Activated CD8-positive, alpha-beta memory T cell treated with anti-CD3 and anti-CD28 coated beads for 36 hours (primary cell): ENCODE results near the gene PRPF40A. TPM values are rescaled to one million over a fixed set of nuclear protein-coding genes. Genes with fewer than 3 reads are reported as not detected.

ENCODE experiments used
- CTCF ChIA-PET: fragments of 350-600 bp; sonication (Branson Sonifier 250); formaldehyde crosslinking; loops from one replicate; lab custom pipeline; 2021; ENCODE audit warnings: antibody characterized with exemption; lab: Charles Lee
- POLR2A ChIA-PET: fragments of 350-600 bp; sonication (Branson Sonifier 250); formaldehyde crosslinking; loops from one replicate; lab custom pipeline; 2021; ENCODE audit warnings: antibody characterized with exemption; lab: Charles Lee
- total RNA-seq, 2 experiments: library from RNA; stranded (reverse); gene quantifications; one replicate each; pipeline ENCODE4 v1.2.3, GENCODE V29; 2021

PRPF40A gene
- total RNA-seq, 2 experiments from 2014 or later = 140 to 146 TPM

GRCh38 chr2:152674334-152674733 is 42.9 kb downstream of the PRPF40A start:
- POLR2A ChIA-PET = no interaction called here
- CTCF ChIA-PET = no interaction called here

- ChIA-PET POLR2A (no interaction called here), CTCF (no interaction called here)
These were observed 52.5 kb downstream of the PRPF40A start for GRCh38 chr2:152664725-152665124.

GRCh38 chr2:152661076-152661475 is 56.2 kb downstream of the PRPF40A start:
- ChIA-PET CTCF (interaction anchor here (0.7 kb wide), 1 partner anchor 858 kb away, joined by 3 read pairs; no protein-coding TSS in a partner anchor), POLR2A (no interaction called here)

GRCh38 chr2:152658221-152658620 is 59.0 kb downstream of the PRPF40A start:
- CTCF ChIA-PET = no interaction called here
- POLR2A ChIA-PET = no interaction called here

- POLR2A ChIA-PET = no interaction called here
- CTCF ChIA-PET = no interaction called here
These were observed 60.2 kb downstream of the PRPF40A start for GRCh38 chr2:152657043-152657442.

- ChIA-PET POLR2A (no interaction called here), CTCF (no interaction called here)
These were observed 61.4 kb downstream of the PRPF40A start for GRCh38 chr2:152655880-152656279.

GRCh38 chr2:152651834-152652233 is 65.4 kb downstream of the PRPF40A start:
- CTCF ChIA-PET = interaction anchor here (1.0 kb wide), 1 partner anchor 16 kb away, joined by 4 read pairs; no protein-coding TSS in a partner anchor
- POLR2A ChIA-PET = no interaction called here

GRCh38 chr2:152650768-152651371 is 66.4 kb downstream of the PRPF40A start:
- POLR2A ChIA-PET = no interaction called here
- CTCF ChIA-PET = no interaction called here

- POLR2A ChIA-PET = no interaction called here
These were observed 67.3 kb downstream of the PRPF40A start for GRCh38 chr2:152649997-152650396.

GRCh38 chr2:152648336-152648735 is 68.9 kb downstream of the PRPF40A start:
- CTCF ChIA-PET = no interaction called here
- POLR2A ChIA-PET = no interaction called here

More at GRCh38 chr2:152649997-152650396, 67.3 kb downstream of the PRPF40A start:
- CTCF ChIA-PET = no interaction called here

GRCh38 chr2:152647552-152647951 is 69.7 kb downstream of the PRPF40A start:
- CTCF ChIA-PET = interaction anchor here (1.2 to 2.2 kb wide), 2 partner anchors 12 to 472 kb away, joined by 4 to 5 read pairs; partner anchors contain the start of gene STAM2
- POLR2A ChIA-PET = no interaction called here

GRCh38 chr2:152646775-152647174 is 70.5 kb downstream of the PRPF40A start:
- CTCF ChIA-PET = interaction anchor here (1.2 to 2.2 kb wide), 2 partner anchors 11 to 471 kb away, joined by 4 to 5 read pairs; partner anchors contain the start of gene STAM2
- POLR2A ChIA-PET = no interaction called here

- ChIA-PET POLR2A (interaction anchor here (0.6 kb wide), 1 partner anchor 40 kb away, joined by 4 read pairs; no protein-coding TSS in a partner anchor), CTCF (interaction anchor here (2.2 kb wide), 1 partner anchor 470 kb away, joined by 5 read pairs; the partner anchor contains the start of gene STAM2)
These were observed 71.0 kb downstream of the PRPF40A start for GRCh38 chr2:152646264-152646663.

- ChIA-PET POLR2A (no interaction called here), CTCF (interaction anchor here (1.3 kb wide), 1 partner anchor 9 kb away, joined by 4 read pairs; no protein-coding TSS in a partner anchor)
These were observed 72.9 kb downstream of the PRPF40A start for GRCh38 chr2:152644189-152644873.

- CTCF ChIA-PET = no interaction called here
- POLR2A ChIA-PET = no interaction called here
These were observed 78.7 kb downstream of the PRPF40A start for GRCh38 chr2:152638590-152638989.

- POLR2A ChIA-PET = no interaction called here
These were observed 79.2 kb downstream of the PRPF40A start for GRCh38 chr2:152638056-152638455.

GRCh38 chr2:152637251-152637650 is 80.0 kb downstream of the PRPF40A start:
- CTCF ChIA-PET = no interaction called here
- POLR2A ChIA-PET = no interaction called here

More at GRCh38 chr2:152638056-152638455, 79.2 kb downstream of the PRPF40A start:
- CTCF ChIA-PET = no interaction called here

- POLR2A ChIA-PET = no interaction called here
- CTCF ChIA-PET = interaction anchor here (0.6 to 2.6 kb wide), 17 partner anchors 8 to 600 kb away, joined by 3 to 18 read pairs (median 4); partner anchors contain the start of gene STAM2
These were observed 81.5 kb downstream of the PRPF40A start for GRCh38 chr2:152635635-152636298.

- ChIA-PET POLR2A (no interaction called here), CTCF (no interaction called here)
These were observed 84.5 kb downstream of the PRPF40A start for GRCh38 chr2:152632736-152633135.

- CTCF ChIA-PET = no interaction called here
- POLR2A ChIA-PET = no interaction called here
These were observed 86.8 kb downstream of the PRPF40A start for GRCh38 chr2:152630466-152630865.
